Keratinocyte (primary cell): ENCODE data around the gene OAF. TPM values are rescaled to one million over a fixed set of nuclear protein-coding genes. Genes with fewer than 3 reads are reported as not detected.
A peak's percentile ranks its signal among the peaks of the same experiment; 100 is the strongest.

ENCODE experiments used
- DNase-seq: peaks from one replicate; pipeline ENCODE4 v3.0.0-alpha.2; 2011; ENCODE audit warnings: low read depth, missing footprints, low spot score
- FAIRE-seq: peaks from 2 replicates; lab custom pipeline; 2011; peaks lifted over from hg19 to GRCh38; lab: Jason Lieb, UNC
- H2AFZ ChIP-seq: 2 replicates; pipeline ENCODE4 v1.6.0; 2012; ENCODE audit warnings: low read length, control low read depth, inconsistent platforms; ENCODE audit not compliant: control insufficient read depth
- H3K27ac ChIP-seq: 2 replicates; pipeline ENCODE4 v1.5.1; 2011; ENCODE audit warnings: low read length; ENCODE audit not compliant: control insufficient read depth, insufficient read depth
- H3K27me3 ChIP-seq: 3 replicates; pipeline ENCODE4 v1.6.0; 2011; ENCODE audit warnings: low read length; ENCODE audit not compliant: control insufficient read depth, insufficient read depth; ENCODE audit errors: extremely low read depth
- H3K36me3 ChIP-seq, 2 experiments: 2 replicates in 1 of 2; 3 replicates in 1 of 2; pipeline ENCODE4 v1.5.1; 2011; ENCODE audit warnings: low read length in 2 of 2, mild to moderate bottlenecking in 1 of 2; ENCODE audit not compliant: control insufficient read depth in 2 of 2, insufficient read depth in 2 of 2; ENCODE audit errors: extremely low read depth in 1 of 2
- H3K4me1 ChIP-seq: 3 replicates; pipeline ENCODE4 v1.5.1; 2011; ENCODE audit warnings: low read length; ENCODE audit not compliant: control insufficient read depth, insufficient read depth; ENCODE audit errors: extremely low read depth
- H3K4me2 ChIP-seq: 3 replicates; pipeline ENCODE4 v1.6.0; 2011; ENCODE audit warnings: low read depth, low read length; ENCODE audit not compliant: control insufficient read depth, insufficient read depth; ENCODE audit errors: extremely low read depth
- H3K4me3 ChIP-seq, 3 experiments: fragments of 200-600 bp in 1 of 3; sonication (generic) in 1 of 3; 2 replicates in 2 of 3; 3 replicates in 1 of 3; pipeline ENCODE4 v1.5.1; 2011 to 2016; ENCODE audit warnings: low read length in 3 of 3, mild to moderate bottlenecking in 3 of 3, control low read depth in 2 of 3, inconsistent platforms in 1 of 3, low read depth in 1 of 3, mixed read lengths in 1 of 3, mixed run types in 1 of 3, moderate library complexity in 1 of 3; ENCODE audit not compliant: control insufficient read depth in 2 of 3, insufficient read depth in 2 of 3; ENCODE audit errors: extremely low read depth in 1 of 3
- H3K79me2 ChIP-seq: 2 replicates; pipeline ENCODE4 v1.6.0; 2012; ENCODE audit warnings: low read length; ENCODE audit not compliant: control insufficient read depth, insufficient read depth
- H3K9ac ChIP-seq: 3 replicates; pipeline ENCODE4 v1.6.0; 2011; ENCODE audit warnings: low read length; ENCODE audit not compliant: control insufficient read depth, insufficient read depth; ENCODE audit errors: extremely low read depth
- H3K9me1 ChIP-seq: 3 replicates; pipeline ENCODE4 v1.6.0; 2011; ENCODE audit warnings: low read length; ENCODE audit not compliant: control insufficient read depth, insufficient read depth; ENCODE audit errors: extremely low read depth
- H3K9me3 ChIP-seq: 2 replicates; pipeline ENCODE4 v1.5.1; 2012; ENCODE audit warnings: low read depth, low read length; ENCODE audit not compliant: control insufficient read depth
- H4K20me1 ChIP-seq: 3 replicates; pipeline ENCODE4 v1.6.0; 2011; ENCODE audit warnings: low read length; ENCODE audit not compliant: control insufficient read depth, insufficient read depth; ENCODE audit errors: extremely low read depth
- CTCF ChIP-seq, 3 experiments: IDR thresholded peaks in 1 of 3; conservative IDR thresholded peaks in 1 of 3; optimal IDR thresholded peaks in 1 of 3; 2 replicates in 2 of 3; 3 replicates in 1 of 3; pipeline versions ENCODE3 to v1.5.1; 2011; ENCODE audit warnings: low read length in 3 of 3, mild to moderate bottlenecking in 3 of 3, moderate library complexity in 2 of 3, control low read depth in 1 of 3, inconsistent platforms in 1 of 3; ENCODE audit not compliant: insufficient read depth in 2 of 3; ENCODE audit errors: extremely low read depth in 1 of 3
- EZH2 ChIP-seq: IDR thresholded peaks from one replicate; pipeline ENCODE4 v1.6.1; 2012; ENCODE audit warnings: inconsistent platforms, mild to moderate bottlenecking, low read length, moderate library complexity
- dilution Hi-C: fragments of 300-500 bp; cut with MboI; formaldehyde crosslinking; loops from one replicate; pipeline ENCODE4 v1.7.0; 2020; ENCODE audit warnings: low sequenced_read_pairs; ENCODE audit not compliant: extremely low pct_ligation_motif_present
- polyA plus RNA-seq, 5 experiments: library from polyadenylated mRNA; depleted of rRNA in 3 of 5; stranded (reverse) in 3 of 5; stranded (forward) in 1 of 5; unstranded in 1 of 5; fragments of >200 nt; gene quantifications; 1 replicate in 1 of 5; 2 replicates in 3 of 5; 3 replicates in 1 of 5; pipeline versions ENCODE4 v1.2.1 to v1.2.3, GENCODE V29; 2011 to 2012; ENCODE audit warnings: missing spikeins in 2 of 5, low read depth in 1 of 5, low replicate concordance in 1 of 5

The OAF gene
- polyA plus RNA-seq, 1 donor (not counting 4 experiments of a cell fraction or from before 2014, with no cell fraction given) = 11.2 TPM

- Histone ChIP-seq H3K4me3 (no peak overlapping the region), H3K27ac (no peak overlapping the region), H3K9me1 (no peaks in the 10 kb centered on the region), H3K27me3 (peaks cover 7% of the 10 kb centered on the region), H3K36me3 (no peaks in the 10 kb centered on the region), H3K9ac (no peak overlapping the region), H3K4me1 (peaks cover 10% of the 10 kb centered on the region), H2AFZ (no peak overlapping the region), H4K20me1 (no peaks in the 10 kb centered on the region), H3K79me2 (no peaks in the 10 kb centered on the region), H3K4me2 (no peak overlapping the region), H3K9me3 (no peaks in the 10 kb centered on the region)
- FAIRE-seq = no peak
- dilution Hi-C loops = no loop called here
- no peak for DNase-seq
- TF ChIP-seq EZH2 = no peak
- TF ChIP-seq CTCF (optimal IDR thresholded peaks at IDR 0.05 in 1 of 3, IDR thresholded peaks at IDR 0.05 in 1 of 3, conservative IDR thresholded peaks at IDR 0.05 in 1 of 3; ENCODE audit: extremely low read depth in 1 of 3, insufficient read depth in 2 of 3, low read length in 3 of 3) = no peak
These were observed 28.5 kb upstream of the OAF start for GRCh38 chr11:120182372-120182771.

GRCh38 chr11:120182790-120183491 is 27.9 kb upstream of the OAF start:
- TF ChIP-seq CTCF (optimal IDR thresholded peaks at IDR 0.05 in 1 of 3, IDR thresholded peaks at IDR 0.05 in 1 of 3, conservative IDR thresholded peaks at IDR 0.05 in 1 of 3; ENCODE audit: extremely low read depth in 1 of 3, insufficient read depth in 2 of 3, low read length in 3 of 3) = peak; percentile 45 to 65 (median 55)
- TF ChIP-seq EZH2 = no peak
- H2AFZ ChIP-seq = no peak overlapping the region
- H4K20me1 ChIP-seq = no peaks in the 10 kb centered on the region
- H3K4me3 ChIP-seq = no peak overlapping the region
- no peak overlapping the region for H3K27ac ChIP-seq
- no peaks in the 10 kb centered on the region for H3K9me3 ChIP-seq
- FAIRE-seq = no peak
- DNase-seq = no peak
- peaks cover 10% of the 10 kb centered on the region for H3K4me1 ChIP-seq
- no peak overlapping the region for H3K4me2 ChIP-seq
- peaks cover 6% of the 10 kb centered on the region for H3K27me3 ChIP-seq
- no peaks in the 10 kb centered on the region for H3K36me3 ChIP-seq
- H3K9me1 ChIP-seq = no peaks in the 10 kb centered on the region
- H3K9ac ChIP-seq = no peak overlapping the region
- dilution Hi-C loops = no loop called here
- no peaks in the 10 kb centered on the region for H3K79me2 ChIP-seq
